Neural progenitor cell (in vitro differentiated cells): ENCODE data around the gene PDIA2. TPM values are rescaled to one million over a fixed set of nuclear protein-coding genes. Genes with fewer than 3 reads are reported as not detected.

Experiments
- DNase-seq: peaks from one replicate; pipeline ENCODE4 v3.0.0-alpha.2; 2016; ENCODE audit warnings: low spot score
- H2AFZ ChIP-seq: fragments of 200-600 bp; sonication (generic); replicated peaks from 2 replicates; pipeline ENCODE4 v1.6.1; 2016; ENCODE audit warnings: antibody characterized with exemption
- H3F3A ChIP-seq: fragments of 200-600 bp; sonication (generic); 2 replicates; pipeline ENCODE4 v1.6.1; 2016; ENCODE audit warnings: antibody characterized with exemption, low read depth
- H3K27ac ChIP-seq: fragments of 200-600 bp; sonication (generic); 2 replicates; pipeline ENCODE4 v1.5.1; 2016; ENCODE audit warnings: mild to moderate bottlenecking
- H3K27me3 ChIP-seq: fragments of 200-600 bp; sonication (generic); 2 replicates; pipeline ENCODE4 v1.6.1; 2016; ENCODE audit warnings: mild to moderate bottlenecking, moderate library complexity
- H3K36me3 ChIP-seq: fragments of 200-600 bp; sonication (generic); 2 replicates; pipeline ENCODE4 v1.5.1; 2016
- H3K4me1 ChIP-seq: fragments of 200-600 bp; sonication (generic); 2 replicates; pipeline ENCODE4 v1.6.1; 2016; ENCODE audit warnings: mixed run types
- H3K4me2 ChIP-seq: fragments of 200-600 bp; sonication (generic); 2 replicates; pipeline ENCODE4 v1.6.1; 2016
- H3K4me3 ChIP-seq: fragments of 200-600 bp; sonication (generic); 2 replicates; pipeline ENCODE4 v1.5.1; 2016
- H3K79me2 ChIP-seq: fragments of 200-600 bp; sonication (generic); 2 replicates; pipeline ENCODE4 v1.6.1; 2016; ENCODE audit warnings: low read depth
- H3K9ac ChIP-seq: fragments of 200-600 bp; sonication (generic); 2 replicates; pipeline ENCODE4 v1.6.1; 2016
- H3K9me3 ChIP-seq: fragments of 200-600 bp; sonication (generic); 2 replicates; pipeline ENCODE4 v1.5.1; 2016; ENCODE audit warnings: low read depth
- H4K20me1 ChIP-seq: fragments of 200-600 bp; sonication (generic); 2 replicates; pipeline ENCODE4 v1.6.1; 2016; ENCODE audit warnings: low read depth
- H3K27ac Mint-ChIP-seq: 3 replicates; pipeline ENCODE4 v1.8.0; 2021; ENCODE audit warnings: mixed read lengths
- H3K27me3 Mint-ChIP-seq: 2 replicates; pipeline ENCODE4 v1.8.0; 2022; ENCODE audit warnings: low read depth, mild to moderate bottlenecking, inconsistent platforms, moderate library complexity, mixed read lengths; ENCODE audit not compliant: insufficient read depth
- H3K36me3 Mint-ChIP-seq: 3 replicates; pipeline ENCODE4 v1.8.0; 2021; ENCODE audit warnings: mixed read lengths
- H3K4me1 Mint-ChIP-seq: 3 replicates; pipeline ENCODE4 v1.8.0; 2021; ENCODE audit warnings: mixed read lengths
- H3K4me3 Mint-ChIP-seq: 3 replicates; pipeline ENCODE4 v1.8.0; 2021; ENCODE audit warnings: mild to moderate bottlenecking, moderate library complexity, mixed read lengths
- H3K9me3 Mint-ChIP-seq: 3 replicates; pipeline ENCODE4 v1.8.0; 2020; ENCODE audit warnings: mixed read lengths
- CTCF ChIP-seq: fragments of 200-600 bp; sonication (generic); IDR thresholded peaks from 2 replicates; pipeline ENCODE4 v1.5.1; 2017; ENCODE audit warnings: antibody characterized with exemption, mild to moderate bottlenecking
- EZH2 ChIP-seq: fragments of 200-600 bp; sonication (generic); IDR thresholded peaks from 2 replicates; pipeline ENCODE4 v1.6.1; 2017; ENCODE audit warnings: antibody characterized with exemption, mild to moderate bottlenecking, moderate library complexity
- EZH2phosphoT487 ChIP-seq: fragments of 200-600 bp; sonication (generic); IDR thresholded peaks from 2 replicates; pipeline ENCODE4 v1.6.1; 2017; ENCODE audit warnings: antibody characterized with exemption
- total RNA-seq: library from RNA; depleted of rRNA; stranded (reverse); fragments of >200 nt; gene quantifications from 2 replicates; pipeline ENCODE4 v1.2.3, GENCODE V29; 2015; ENCODE audit warnings: low replicate concordance

The PDIA2 gene
- total RNA-seq, 1 donor from 2014 or later = not detected

GRCh38 chr16:240559-240958, 42.4 kb upstream of the PDIA2 start:
- no peaks in the 10 kb centered on the region for H3K9me3 ChIP-seq
- DNase-seq = no peak
- Mint-ChIP-seq H3K36me3 (peaks cover 21% of the 10 kb centered on the region), H3K27ac (no peak overlapping the region), H3K27me3 (no peaks in the 10 kb centered on the region), H3K4me3 (no peak overlapping the region), H3K9me3 (peaks cover 2% of the 10 kb centered on the region), H3K4me1 (peaks cover 16% of the 10 kb centered on the region)
- no peak overlapping the region for H3K4me2 ChIP-seq
- peaks cover 31% of the 10 kb centered on the region for H4K20me1 ChIP-seq
- H3K79me2 ChIP-seq = peaks cover 97% of the 10 kb centered on the region
- no peak overlapping the region for H3K4me3 ChIP-seq
- H3K9ac ChIP-seq = no peak overlapping the region
- H2AFZ ChIP-seq = no peak overlapping the region
- TF ChIP-seq EZH2phosphoT487 (no peak), EZH2 (no peak), CTCF (no peak)
- peaks cover 7% of the 10 kb centered on the region for H3F3A ChIP-seq
- H3K27ac ChIP-seq = no peak overlapping the region
- no peaks in the 10 kb centered on the region for H3K36me3 ChIP-seq
- no peaks in the 10 kb centered on the region for H3K27me3 ChIP-seq
- no peaks in the 10 kb centered on the region for H3K4me1 ChIP-seq

- Histone ChIP-seq H3K9ac (no peak overlapping the region), H3K27me3 (no peaks in the 10 kb centered on the region), H3K36me3 (no peaks in the 10 kb centered on the region), H2AFZ (no peak overlapping the region), H3K4me1 (no peaks in the 10 kb centered on the region), H3K9me3 (no peaks in the 10 kb centered on the region), H3K79me2 (peaks cover 96% of the 10 kb centered on the region), H3K27ac (no peak overlapping the region), H4K20me1 (peaks cover 39% of the 10 kb centered on the region), H3F3A (peaks cover 2% of the 10 kb centered on the region), H3K4me3 (no peak overlapping the region), H3K4me2 (no peak overlapping the region)
- Mint-ChIP-seq H3K27ac (no peak overlapping the region), H3K4me3 (no peak overlapping the region), H3K27me3 (no peaks in the 10 kb centered on the region), H3K9me3 (no peaks in the 10 kb centered on the region), H3K4me1 (peaks cover 12% of the 10 kb centered on the region), H3K36me3 (peaks cover 19% of the 10 kb centered on the region)
- no peak for DNase-seq
- TF ChIP-seq EZH2 (no peak), EZH2phosphoT487 (no peak), CTCF (no peak)
Observed at GRCh38 chr16:242281-242680, 40.7 kb upstream of the PDIA2 start.

GRCh38 chr16:243348-243747, 39.6 kb upstream of the PDIA2 start:
- TF ChIP-seq EZH2 = no peak
- no peak for TF ChIP-seq CTCF
- TF ChIP-seq EZH2phosphoT487 = no peak
- no peak overlapping the region for H2AFZ ChIP-seq
- no peak overlapping the region for H3K4me2 ChIP-seq
- Mint-ChIP-seq H3K9me3 (no peaks in the 10 kb centered on the region), H3K4me3 (no peak overlapping the region), H3K27ac (no peak overlapping the region), H3K4me1 (peaks cover 10% of the 10 kb centered on the region), H3K27me3 (no peaks in the 10 kb centered on the region), H3K36me3 (peaks cover 20% of the 10 kb centered on the region)
- H3K9me3 ChIP-seq = no peaks in the 10 kb centered on the region
- peaks cover 48% of the 10 kb centered on the region for H4K20me1 ChIP-seq
- H3K4me1 ChIP-seq = no peaks in the 10 kb centered on the region
- no peaks in the 10 kb centered on the region for H3K27me3 ChIP-seq
- no peak overlapping the region for H3K27ac ChIP-seq
- DNase-seq = no peak
- H3K79me2 ChIP-seq = peaks cover 90% of the 10 kb centered on the region
- H3K9ac ChIP-seq = no peak overlapping the region
- no peak overlapping the region for H3K4me3 ChIP-seq
- H3K36me3 ChIP-seq = no peaks in the 10 kb centered on the region
- no peaks in the 10 kb centered on the region for H3F3A ChIP-seq
